Bronchial epithelial cell (primary cell): ENCODE measurements around the gene PCYT1A. TPM values are rescaled to one million over a fixed set of nuclear protein-coding genes. Genes with fewer than 3 reads are reported as not detected.
"Not testable (repeated sequence)": the region's sequence is repeated elsewhere in the genome, so short reads cannot be mapped to it uniquely, and the experiment has no call there.

ENCODE experiments used
- DNase-seq: peaks from one replicate; pipeline ENCODE4 v3.0.0-alpha.2; 2010; ENCODE audit warnings: low read depth
- FAIRE-seq: peaks from 2 replicates; lab custom pipeline; 2011; peaks lifted over from hg19 to GRCh38; lab: Jason Lieb, UNC
- H3K27me3 ChIP-seq: 2 replicates; pipeline ENCODE4 v1.5.1; 2011; ENCODE audit warnings: low read length; ENCODE audit not compliant: control insufficient read depth, insufficient read depth
- H3K36me3 ChIP-seq: 2 replicates; pipeline ENCODE4 v1.5.1; 2011; ENCODE audit warnings: low read length; ENCODE audit not compliant: control insufficient read depth, insufficient read depth
- H3K4me3 ChIP-seq: 2 replicates; pipeline ENCODE4 v1.5.1; 2011; ENCODE audit warnings: mild to moderate bottlenecking, low read depth, low read length, control low read depth
- total RNA-seq: library from RNA; depleted of rRNA; stranded (reverse); fragments of >200 nt; gene quantifications from 2 replicates; pipeline ENCODE4 v1.2.1, GENCODE V29; 2014
- TF ChIP-seq, protein P1 (sequence below): IDR thresholded peaks from 2 replicates; pipeline ENCODE4 v1.5.1; 2011; ENCODE audit warnings: mild to moderate bottlenecking, moderate library complexity, low read length, control low read depth, inconsistent platforms; ENCODE audit not compliant: insufficient read depth, severe bottlenecking

The PCYT1A gene
- total RNA-seq, 1 donor from 2014 or later = 52.9 TPM

DNA sequence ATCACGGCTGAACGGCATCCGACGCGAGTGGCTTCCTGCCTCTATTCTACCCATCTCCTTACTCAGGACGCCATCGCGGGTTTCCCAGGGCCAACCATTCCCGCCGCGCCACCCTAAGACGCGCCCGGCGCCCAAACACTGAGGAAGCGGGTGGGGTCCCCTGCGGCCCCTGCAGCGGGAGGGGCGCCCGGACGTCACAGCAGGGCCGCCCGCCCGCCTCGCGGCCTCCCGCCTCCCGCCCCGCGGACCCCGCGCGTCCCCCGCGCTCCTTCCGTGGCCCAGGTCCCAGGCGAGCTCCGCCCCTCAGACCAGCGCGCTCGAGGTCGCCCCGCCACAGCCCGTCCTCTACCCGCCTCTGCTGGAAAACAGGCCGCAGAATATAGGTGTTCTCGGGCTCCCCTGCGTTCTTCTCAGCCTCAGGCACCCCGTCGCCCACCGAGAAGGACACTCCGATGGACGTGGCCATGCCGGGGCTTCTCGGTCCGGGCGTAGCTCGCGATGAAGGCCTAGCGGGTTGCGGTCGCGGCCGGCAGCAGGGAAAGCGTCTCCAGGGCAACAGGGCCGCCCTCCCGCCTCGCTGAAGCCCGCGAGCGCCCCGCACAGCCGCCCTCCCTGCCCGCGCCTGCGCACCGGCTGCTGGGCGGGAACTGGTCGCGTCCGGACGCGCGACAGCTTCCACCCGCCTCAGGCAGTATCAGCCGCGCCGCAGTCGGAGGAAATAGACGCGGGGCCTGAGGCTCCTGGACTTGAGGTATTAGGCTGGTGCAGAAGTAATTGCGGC lies 30.4 kb upstream of the PCYT1A start, which contains the start of gene DYNLT2B:
Gene DYNLT2B (minus strand): TSS at position 554 of the 781 bp plus-strand sequence. CDS start 88 bp downstream, at position 466.
- H3K36me3 ChIP-seq = no peaks in the 10 kb centered on the region
- FAIRE-seq = no peak
- peak; percentile 77 for DNase-seq
- TF ChIP-seq, protein P1, sequence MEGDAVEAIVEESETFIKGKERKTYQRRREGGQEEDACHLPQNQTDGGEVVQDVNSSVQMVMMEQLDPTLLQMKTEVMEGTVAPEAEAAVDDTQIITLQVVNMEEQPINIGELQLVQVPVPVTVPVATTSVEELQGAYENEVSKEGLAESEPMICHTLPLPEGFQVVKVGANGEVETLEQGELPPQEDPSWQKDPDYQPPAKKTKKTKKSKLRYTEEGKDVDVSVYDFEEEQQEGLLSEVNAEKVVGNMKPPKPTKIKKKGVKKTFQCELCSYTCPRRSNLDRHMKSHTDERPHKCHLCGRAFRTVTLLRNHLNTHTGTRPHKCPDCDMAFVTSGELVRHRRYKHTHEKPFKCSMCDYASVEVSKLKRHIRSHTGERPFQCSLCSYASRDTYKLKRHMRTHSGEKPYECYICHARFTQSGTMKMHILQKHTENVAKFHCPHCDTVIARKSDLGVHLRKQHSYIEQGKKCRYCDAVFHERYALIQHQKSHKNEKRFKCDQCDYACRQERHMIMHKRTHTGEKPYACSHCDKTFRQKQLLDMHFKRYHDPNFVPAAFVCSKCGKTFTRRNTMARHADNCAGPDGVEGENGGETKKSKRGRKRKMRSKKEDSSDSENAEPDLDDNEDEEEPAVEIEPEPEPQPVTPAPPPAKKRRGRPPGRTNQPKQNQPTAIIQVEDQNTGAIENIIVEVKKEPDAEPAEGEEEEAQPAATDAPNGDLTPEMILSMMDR = no peak
- peak within 1 kb of the TSS; percentile 94 for H3K4me3 ChIP-seq
- no peaks in the 10 kb centered on the region for H3K27me3 ChIP-seq

DNA sequence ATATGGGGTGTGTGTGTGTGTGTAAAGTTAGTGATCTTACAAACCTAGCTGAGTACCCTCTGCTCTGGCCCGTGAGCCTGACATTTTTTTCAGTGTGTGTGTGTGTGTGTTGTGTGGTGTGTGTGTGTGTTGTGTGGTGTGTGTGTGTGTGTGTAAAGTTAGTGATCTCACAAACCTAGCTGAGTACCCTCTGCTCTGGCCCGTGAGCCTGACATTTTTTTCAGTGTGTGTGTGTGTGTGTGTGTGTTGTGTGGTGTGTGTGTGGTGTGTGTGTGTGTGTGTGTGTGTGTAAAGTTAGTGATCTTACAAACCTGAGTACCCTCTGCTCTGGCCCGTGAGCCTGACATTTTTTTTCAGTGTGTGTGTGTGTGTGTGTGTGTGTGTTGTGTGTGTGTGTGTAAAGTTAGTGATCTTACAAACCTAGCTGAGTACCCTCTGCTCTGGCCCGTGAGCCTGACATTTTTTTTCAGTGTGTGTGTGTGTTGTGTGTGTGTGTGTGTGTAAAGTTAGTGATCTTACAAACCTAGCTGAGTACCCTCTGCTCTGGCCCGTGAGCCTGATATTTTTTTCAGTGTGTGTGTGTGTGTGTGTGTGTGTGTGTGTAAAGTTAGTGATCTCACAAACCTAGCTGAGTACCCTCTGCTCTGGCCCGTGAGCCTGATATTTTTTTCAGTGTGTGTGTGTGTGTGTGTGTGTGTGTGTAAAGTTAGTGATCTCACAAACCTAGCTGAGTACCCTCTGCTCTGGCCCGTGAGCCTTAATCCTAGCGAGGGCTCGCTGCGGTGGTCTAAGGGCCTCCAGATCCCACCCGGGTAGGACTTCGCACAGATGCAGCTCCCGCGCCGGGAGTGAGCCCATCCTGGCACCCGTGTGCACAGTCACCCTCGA lies 29.5 kb upstream of the PCYT1A start:
- not testable (repeated sequence) for FAIRE-seq, H3K27me3 ChIP-seq, H3K36me3 ChIP-seq, DNase-seq
- peak overlapping the region; percentile 94 for H3K4me3 ChIP-seq

DNA sequence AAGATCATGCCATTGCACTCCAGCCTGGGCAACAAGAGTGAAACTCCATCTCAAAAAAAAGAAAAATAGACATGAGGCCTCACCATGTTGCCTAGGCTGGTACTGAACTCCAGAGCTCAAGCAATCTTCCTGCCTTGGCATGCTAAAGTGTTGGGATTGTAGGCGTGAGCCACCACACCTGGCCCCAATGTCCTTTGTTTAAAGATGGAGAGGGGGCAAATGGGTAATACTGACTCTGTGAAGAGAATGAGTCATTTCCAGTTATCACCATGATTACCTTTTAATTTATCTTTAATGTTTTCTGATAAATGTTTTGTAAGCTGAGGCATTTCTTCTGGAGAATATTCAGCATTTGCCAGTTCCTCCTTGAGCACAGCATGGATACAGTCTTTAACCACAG lies 28.3 kb upstream of the PCYT1A start:
- no peak for FAIRE-seq
- Histone ChIP-seq H3K27me3 (no peaks in the 10 kb centered on the region), H3K36me3 (no peaks in the 10 kb centered on the region), H3K4me3 (no peak overlapping the region)
- peak; percentile 54 for DNase-seq
- TF ChIP-seq, protein P1 = no peak

DNA sequence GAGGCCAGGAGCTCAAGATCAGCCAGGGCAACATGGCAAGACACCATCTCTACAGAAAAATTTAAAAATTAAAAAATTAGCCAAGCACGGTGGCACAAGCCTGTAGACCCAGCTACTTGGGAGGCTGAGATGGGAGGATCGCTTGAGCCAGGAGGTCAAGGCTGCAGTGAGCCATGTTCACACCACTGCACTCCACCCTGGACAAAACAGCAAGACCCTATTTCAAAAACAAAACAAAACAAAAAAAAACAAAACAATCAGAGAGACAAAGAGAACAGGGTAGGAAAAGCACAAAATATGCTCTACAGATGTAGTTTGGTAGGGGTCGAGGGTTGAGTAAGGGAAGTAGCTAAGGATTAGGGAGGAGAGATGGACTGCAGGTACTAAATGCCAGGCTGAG lies 27.1 kb upstream of the PCYT1A start:
- no peak for DNase-seq
- Histone ChIP-seq H3K36me3 (no peaks in the 10 kb centered on the region), H3K4me3 (no peak overlapping the region), H3K27me3 (no peaks in the 10 kb centered on the region)
- TF ChIP-seq, protein P1 = no peak
- FAIRE-seq = no peak

DNA sequence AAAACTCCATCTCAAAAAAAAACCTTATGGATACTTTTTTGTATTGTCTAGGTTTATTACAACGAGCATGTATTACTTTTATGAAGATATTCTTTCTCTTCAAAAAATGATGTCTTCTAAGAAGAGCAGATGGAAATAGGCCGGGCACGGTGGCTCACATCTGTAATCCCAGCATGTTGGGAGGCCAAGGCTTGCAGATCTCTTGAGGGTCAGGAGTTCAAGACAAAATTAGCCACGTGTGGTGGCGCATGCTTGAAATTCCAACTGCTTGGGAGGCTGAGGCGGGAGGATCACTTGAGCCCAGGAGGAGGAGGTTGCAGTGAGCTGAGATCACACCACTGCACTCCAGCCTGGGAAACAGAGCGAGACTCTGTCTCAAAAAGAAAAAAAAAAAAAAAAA lies 26.6 kb upstream of the PCYT1A start:
- not testable (repeated sequence) for H3K36me3 ChIP-seq, DNase-seq, H3K4me3 ChIP-seq, FAIRE-seq, H3K27me3 ChIP-seq

DNA sequence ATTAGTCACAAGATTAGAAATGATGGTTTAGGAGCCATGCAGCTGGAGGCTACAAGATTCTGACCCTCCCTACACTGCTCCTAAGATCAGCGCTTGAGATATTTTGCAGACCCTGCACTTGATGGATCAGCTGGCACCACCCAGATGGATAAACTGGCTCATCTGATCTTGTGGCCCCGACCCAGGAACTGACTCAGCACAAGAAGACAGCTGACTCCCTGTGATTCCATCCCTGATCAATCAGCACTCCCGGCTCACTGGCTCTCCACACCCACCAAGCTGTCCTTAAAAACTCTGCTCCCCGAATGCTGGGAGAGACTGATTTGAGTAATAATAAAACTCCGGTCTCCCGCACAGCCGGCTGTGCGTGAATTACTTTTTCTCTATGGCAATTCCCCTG lies 15.4 kb upstream of the PCYT1A start:
- not testable (repeated sequence) for FAIRE-seq, H3K27me3 ChIP-seq, H3K36me3 ChIP-seq, DNase-seq, H3K4me3 ChIP-seq

DNA sequence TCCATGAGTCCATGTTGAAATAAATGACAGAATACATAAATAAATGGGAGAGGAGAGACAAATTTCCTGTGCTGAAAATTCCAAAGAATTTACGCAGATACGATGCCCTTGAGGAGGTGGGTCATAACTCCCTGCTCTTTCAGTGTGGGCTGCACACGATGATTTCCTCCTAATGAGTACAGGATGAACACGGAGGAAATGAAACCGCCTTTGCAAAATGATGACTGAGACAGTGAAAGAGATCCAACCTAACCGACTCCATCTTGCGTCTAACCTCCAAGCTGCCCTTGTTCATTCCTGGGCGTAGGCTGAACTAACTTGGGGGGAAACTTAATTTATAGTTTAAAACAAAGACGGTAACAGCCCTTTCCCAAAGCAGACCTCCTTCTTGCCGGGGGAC lies 15.0 kb upstream of the PCYT1A start:
- H3K36me3 ChIP-seq, H3K4me3 ChIP-seq, DNase-seq, H3K27me3 ChIP-seq, FAIRE-seq: not testable (repeated sequence)
